Psoas muscle (tissue), 8 donors: ENCODE results near the gene IFI35. TPM values are rescaled to one million over a fixed set of nuclear protein-coding genes. Genes with fewer than 3 reads are reported as not detected.

Experiments used
- ATAC-seq, 4 donors: fragments of 200-7000 bp; cut with Tn5 transposase; one replicate each; pipeline ENCODE4 v1.9.1; 2020; ENCODE audit warnings: moderate library complexity in 3 of 4, mild to moderate bottlenecking in 2 of 4
- DNase-seq, 2 donors: peaks; one replicate each; pipeline ENCODE4 v3.0.0-alpha.2; 2020
- H3K27ac ChIP-seq: fragments of 200-600 bp; one replicate; pipeline ENCODE4 v1.8.0; 2022
- H3K27me3 ChIP-seq, 3 donors: fragments of 200-600 bp in 1 of 3; one replicate each; pipeline versions ENCODE4 v1.6.1 to v1.8.0; 2013 to 2022; ENCODE audit warnings: low read length in 2 of 3, mild to moderate bottlenecking in 2 of 3, moderate library complexity in 1 of 3; ENCODE audit not compliant: insufficient read depth in 3 of 3
- H3K36me3 ChIP-seq, 2 donors: fragments of 200-600 bp in 1 of 2; one replicate each; pipeline versions ENCODE4 v1.6.1 to v1.8.0; 2013 to 2022; ENCODE audit warnings: low read depth in 1 of 2, mild to moderate bottlenecking in 1 of 2, moderate library complexity in 1 of 2; ENCODE audit not compliant: insufficient read depth in 1 of 2
- H3K4me1 ChIP-seq: fragments of 200-600 bp; one replicate; pipeline ENCODE4 v1.8.0; 2022
- H3K4me3 ChIP-seq: fragments of 200-600 bp; one replicate; pipeline ENCODE4 v1.8.0; 2022; ENCODE audit warnings: mild to moderate bottlenecking
- H3K9me3 ChIP-seq: fragments of 200-600 bp; one replicate; pipeline ENCODE4 v1.8.0; 2022
- WGBS, 3 donors: extraction: QIAGEN DNeasy Blood & Tissue Kit; methylation state at CpG; one replicate each; pipeline versions ENCODE4 v1.1.6 to v1.1.7; 2013; 5-methylcytosine and 5-hydroxymethylcytosine counted together
- intact Hi-C, 2 donors: fragments of 100-400 bp; cut with DNase I; formaldehyde crosslinking; loops; one replicate each; pipeline versions ENCODE4 v1.11.0 to v1.14.2; 2022
- polyA plus RNA-seq, 3 donors: library from polyadenylated mRNA; stranded (reverse); fragments of 200-250 nt; gene quantifications; one replicate each; pipeline ENCODE4 v1.2.3, GENCODE V29; 2013
- total RNA-seq, 4 donors: library from RNA; stranded (reverse); fragmentation: NEBNext Ultra II Directional in 2 of 4; extraction: Animal tissue kit (Norgen Biotek cat#: 25700) in 2 of 4; gene quantifications; one replicate each; pipeline versions ENCODE4 v1.2.1 to v1.2.4, GENCODE V29; 2021 to 2023
- TF ChIP-seq, protein P1 (sequence below): fragments of 200-600 bp; IDR thresholded peaks from one replicate; pipeline ENCODE4 v1.8.0; 2022; ENCODE audit warnings: antibody characterized with exemption
- donor health status: healthy with polysubstance abuse.
- donor health status: DM: no; HTN: no; CAD: no; lungs with moderate emphysema.
- donor health status: Bipolar disorder and iron deficiency.
- donor health status: healthy.
- donor health status: DM: yes; HTN: yes; CAD: no.
- donor health status: DM: no; HTN: no; CAD: no.
- donor health status: DM: no; HTN: no; CAD: no.
- donor health status: DM: yes; HTN: yes; CAD: no.

IFI35 gene
- total and polyA plus RNA-seq, 7 donors: 4.2 to 7.8 (median 6.3) TPM

DNA sequence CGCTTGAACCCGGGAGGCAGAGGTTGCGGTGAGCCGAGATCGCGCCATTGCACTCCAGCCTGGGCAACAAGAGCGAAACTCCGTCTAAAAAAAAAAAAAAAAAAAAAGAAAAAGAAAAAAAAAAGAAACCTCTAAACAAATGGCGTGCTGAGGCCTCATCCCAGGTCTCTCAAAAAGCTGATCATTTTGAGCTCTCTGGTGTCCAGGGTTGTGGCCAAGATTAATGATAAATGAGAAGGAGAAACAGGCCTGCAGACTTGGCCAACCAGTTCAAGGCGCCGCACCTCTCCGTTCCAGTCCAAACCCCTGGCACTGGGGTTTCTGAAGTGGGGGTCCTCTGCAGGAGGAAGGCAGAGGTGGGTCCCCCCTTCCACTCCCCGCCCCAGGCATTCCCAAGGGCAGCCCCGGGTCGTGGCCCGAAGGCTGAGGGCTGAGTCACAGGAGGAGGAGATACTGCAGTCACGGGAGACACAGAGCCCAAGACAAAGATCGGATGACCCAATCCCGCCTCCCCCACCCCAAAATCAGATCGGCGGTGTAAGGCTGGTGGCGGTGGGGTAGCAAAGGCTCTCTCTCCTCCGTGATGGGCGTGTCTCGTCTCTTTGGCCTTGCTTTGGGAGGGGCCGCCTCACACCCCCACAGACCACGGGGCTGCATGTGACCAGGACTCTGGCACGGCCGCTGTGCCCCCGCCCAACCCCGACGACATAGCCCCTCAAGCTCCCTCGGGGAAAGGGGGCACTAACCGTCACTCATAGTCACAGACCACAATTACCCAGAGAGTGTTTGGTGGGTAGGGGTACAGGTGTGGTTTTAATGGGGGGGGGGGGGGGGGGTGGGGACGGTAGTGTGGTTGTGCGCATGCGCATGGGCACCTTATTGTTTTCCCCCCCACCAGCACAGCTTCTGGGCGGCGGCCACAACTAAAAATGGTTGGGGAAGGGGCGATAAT is 14.5 kb downstream of the IFI35 start:
- ATAC-seq (peak; percentile 23 to 41 (median 34)), DNase-seq (peak; percentile 77 to 82)
- Histone ChIP-seq H3K27me3 (peaks cover 0 to 3% (median 0%) of the 10 kb centered on the region in 3 donors), H3K27ac (peak overlapping the region; percentile 79), H3K4me1 (peaks cover 15% of the 10 kb centered on the region), H3K9me3 (no peaks in the 10 kb centered on the region), H3K4me3 (peak overlapping the region; percentile 100), H3K36me3 (peaks cover 0 to 26% of the 10 kb centered on the region in 2 donors)
- intact Hi-C loops: loop anchor here in 1 of 2 donors (10.0 kb wide), 1 partner anchor 154 kb away; the partner anchor contains the start of gene NBR1
- TF ChIP-seq, protein P1, sequence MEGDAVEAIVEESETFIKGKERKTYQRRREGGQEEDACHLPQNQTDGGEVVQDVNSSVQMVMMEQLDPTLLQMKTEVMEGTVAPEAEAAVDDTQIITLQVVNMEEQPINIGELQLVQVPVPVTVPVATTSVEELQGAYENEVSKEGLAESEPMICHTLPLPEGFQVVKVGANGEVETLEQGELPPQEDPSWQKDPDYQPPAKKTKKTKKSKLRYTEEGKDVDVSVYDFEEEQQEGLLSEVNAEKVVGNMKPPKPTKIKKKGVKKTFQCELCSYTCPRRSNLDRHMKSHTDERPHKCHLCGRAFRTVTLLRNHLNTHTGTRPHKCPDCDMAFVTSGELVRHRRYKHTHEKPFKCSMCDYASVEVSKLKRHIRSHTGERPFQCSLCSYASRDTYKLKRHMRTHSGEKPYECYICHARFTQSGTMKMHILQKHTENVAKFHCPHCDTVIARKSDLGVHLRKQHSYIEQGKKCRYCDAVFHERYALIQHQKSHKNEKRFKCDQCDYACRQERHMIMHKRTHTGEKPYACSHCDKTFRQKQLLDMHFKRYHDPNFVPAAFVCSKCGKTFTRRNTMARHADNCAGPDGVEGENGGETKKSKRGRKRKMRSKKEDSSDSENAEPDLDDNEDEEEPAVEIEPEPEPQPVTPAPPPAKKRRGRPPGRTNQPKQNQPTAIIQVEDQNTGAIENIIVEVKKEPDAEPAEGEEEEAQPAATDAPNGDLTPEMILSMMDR: no peak
- WGBS, 3 donors: 16 to 25% (median 19%) methylated on average over 29 to 39 of the region's 40 CpGs

DNA sequence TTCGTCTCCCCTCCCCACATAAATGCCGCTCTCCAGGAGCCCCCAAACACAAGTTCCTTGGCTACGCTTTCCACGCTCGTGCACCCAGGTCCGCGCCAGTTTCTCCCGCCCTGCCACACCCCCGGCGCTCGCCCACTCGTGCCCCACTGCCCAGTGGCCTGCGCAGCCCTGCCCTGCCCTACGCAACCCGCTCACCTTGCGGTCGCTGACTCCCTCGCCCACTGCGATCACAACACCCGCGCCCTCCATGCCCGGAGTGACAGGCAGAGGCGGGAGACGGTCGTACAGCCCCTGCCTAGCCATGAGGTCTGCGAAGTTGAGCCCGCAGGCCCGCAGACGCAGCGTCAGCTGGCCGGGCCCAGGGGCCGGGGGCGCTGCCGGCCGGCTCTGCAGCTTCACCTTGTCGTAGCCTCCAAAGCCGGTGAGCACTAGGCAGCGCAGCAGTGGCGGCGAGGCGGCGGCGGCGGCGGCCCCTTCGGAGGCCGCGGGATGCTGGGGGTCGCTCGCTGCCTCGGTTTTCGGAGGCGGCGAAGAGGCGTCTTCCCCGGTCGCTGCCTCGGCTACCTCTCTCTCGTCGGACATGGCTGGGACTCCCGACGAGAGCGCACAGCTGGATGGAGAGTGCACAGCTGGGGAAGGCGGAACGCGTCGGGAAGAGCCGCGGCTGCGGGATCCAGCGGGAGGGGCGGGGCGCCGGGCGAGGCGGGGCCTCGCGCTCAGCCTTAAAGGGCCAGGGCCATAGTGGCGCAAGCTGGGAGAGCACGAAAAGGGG is 15.3 kb downstream of the IFI35 start, which contains the start of gene VAT1:
Gene VAT1, minus strand, starts transcription at position 645 of the 772 bp plus-strand sequence. Its CDS starts 63 bp downstream, at position 582.
- peaks cover 0 to 19% of the 10 kb centered on the region in 2 donors for H3K36me3 ChIP-seq
- intact Hi-C loops: loop anchor here in 1 of 2 donors (10.0 kb wide), 1 partner anchor 153 kb away; the partner anchor contains the start of gene NBR1
- peak within 1 kb of the TSS; percentile 100 for H3K4me3 ChIP-seq
- 0% methylated on average over 62 to 80 of the region's 80 CpGs for WGBS, 3 donors
- TF ChIP-seq, protein P1: no peak
- peak; percentile 75 to 89 (median 84) for ATAC-seq
- peaks cover 15% of the 10 kb centered on the region for H3K4me1 ChIP-seq
- peaks cover 0 to 3% (median 0%) of the 10 kb centered on the region in 3 donors for H3K27me3 ChIP-seq
- peak; percentile 82 to 88 for DNase-seq
- no peaks in the 10 kb centered on the region for H3K9me3 ChIP-seq
- H3K27ac ChIP-seq: peak within 1 kb of the TSS; percentile 79

DNA sequence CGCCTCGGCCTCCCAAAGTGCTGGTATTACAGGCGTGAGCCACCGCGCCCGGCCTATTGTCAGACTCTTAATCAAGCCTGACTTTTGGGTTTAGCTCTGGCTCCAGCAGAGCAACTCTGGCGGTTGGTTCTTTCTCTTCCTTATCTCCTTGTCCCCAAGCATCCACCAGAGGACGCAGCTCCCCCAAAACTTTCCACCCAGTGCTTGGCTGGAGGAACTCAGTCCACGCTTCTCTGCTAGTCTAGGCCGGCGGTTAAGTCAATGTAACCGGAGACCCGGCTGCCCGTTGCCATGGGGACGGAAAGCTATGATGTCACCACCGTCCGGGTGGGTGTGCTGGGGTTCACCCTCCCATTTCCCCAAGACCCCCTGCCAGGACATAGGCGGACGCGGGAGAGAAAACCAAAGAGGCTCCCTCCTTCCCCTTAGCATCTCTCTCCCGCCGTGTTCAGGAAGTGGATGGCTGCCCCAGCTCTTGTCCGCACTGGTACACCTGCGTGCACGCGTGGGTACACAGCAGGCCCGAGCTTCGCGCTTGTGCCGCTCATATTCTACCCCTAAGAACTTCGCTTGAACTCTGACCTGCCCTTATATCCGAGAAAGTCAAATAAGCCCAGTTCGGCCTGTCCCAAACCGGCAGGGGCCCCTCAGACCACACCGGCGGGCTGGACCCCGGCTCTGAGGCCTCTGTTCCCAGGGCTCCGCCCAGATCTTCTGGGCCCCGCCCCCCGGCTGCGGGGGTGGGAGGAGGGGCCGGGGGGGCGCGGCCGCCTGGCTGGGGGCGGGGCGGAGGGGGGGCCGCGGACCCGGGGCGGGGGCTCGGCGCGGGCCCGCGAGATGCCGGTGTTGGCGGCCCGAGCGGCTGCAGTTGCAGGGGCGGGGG is 18.1 kb downstream of the IFI35 start, which contains the start of gene RND2:
Gene RND2, plus strand, starts transcription at position 825 of the 883 bp plus-strand sequence. CDS start 117 bp downstream, outside the sequence.
- peaks cover 16% of the 10 kb centered on the region for H3K4me1 ChIP-seq
- 0 to 1% (median 1%) methylated on average over 40 to 61 of the region's 61 CpGs for WGBS, 3 donors
- TF ChIP-seq, protein P1: peak; percentile 57
- H3K9me3 ChIP-seq: no peaks in the 10 kb centered on the region
- H3K4me3 ChIP-seq: peak within 1 kb of the TSS; percentile 70
- intact Hi-C loops: loop anchor here in 1 of 2 donors (10.0 kb wide), 1 partner anchor 150 kb away; the partner anchor contains the start of gene NBR1
- peak; percentile 49 to 70 (median 69) for ATAC-seq
- peak; percentile 86 to 87 for DNase-seq
- H3K36me3 ChIP-seq: no peaks in the 10 kb centered on the region
- peaks cover 0 to 3% (median 2%) of the 10 kb centered on the region in 3 donors for H3K27me3 ChIP-seq
- no peak within 1 kb of the TSS for H3K27ac ChIP-seq

DNA sequence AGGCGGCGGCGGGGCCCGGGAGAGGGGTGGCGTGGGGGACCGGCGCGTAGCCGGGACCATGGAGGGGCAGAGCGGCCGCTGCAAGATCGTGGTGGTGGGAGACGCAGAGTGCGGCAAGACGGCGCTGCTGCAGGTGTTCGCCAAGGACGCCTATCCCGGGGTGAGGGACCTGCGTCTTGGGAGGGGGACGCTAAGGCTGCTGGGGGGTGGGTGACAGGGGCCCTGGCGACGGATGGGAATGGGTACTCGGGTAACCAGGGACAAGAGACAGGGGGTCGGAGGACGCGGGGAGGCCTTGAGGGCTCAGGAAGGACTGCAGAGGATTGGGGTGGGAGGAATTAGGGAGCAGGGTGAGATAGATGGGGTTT is 18.7 kb downstream of the IFI35 start:
- no peak overlapping the region for H3K27ac ChIP-seq
- intact Hi-C loops: loop anchor here in 1 of 2 donors (10.0 kb wide), 1 partner anchor 150 kb away; the partner anchor contains the start of gene NBR1
- ATAC-seq (no peak), DNase-seq (no peak)
- no peaks in the 10 kb centered on the region for H3K9me3 ChIP-seq
- 7 to 13% (median 9%) methylated on average over 24 to 27 of the region's 27 CpGs for WGBS, 3 donors
- H3K36me3 ChIP-seq: no peaks in the 10 kb centered on the region
- H3K4me3 ChIP-seq: peak overlapping the region; percentile 70
- peaks cover 0 to 3% (median 2%) of the 10 kb centered on the region in 3 donors for H3K27me3 ChIP-seq
- H3K4me1 ChIP-seq: peaks cover 15% of the 10 kb centered on the region
- TF ChIP-seq, protein P1: no peak
